ENCODE measurements around the gene IPMK. TPM values are rescaled to one million over a fixed set of nuclear protein-coding genes. Genes with fewer than 3 reads are reported as not detected.

The IPMK gene
- total and polyA plus RNA-seq, 2 donors from 2014 or later: 1.7 to 5.0 TPM

DNA sequence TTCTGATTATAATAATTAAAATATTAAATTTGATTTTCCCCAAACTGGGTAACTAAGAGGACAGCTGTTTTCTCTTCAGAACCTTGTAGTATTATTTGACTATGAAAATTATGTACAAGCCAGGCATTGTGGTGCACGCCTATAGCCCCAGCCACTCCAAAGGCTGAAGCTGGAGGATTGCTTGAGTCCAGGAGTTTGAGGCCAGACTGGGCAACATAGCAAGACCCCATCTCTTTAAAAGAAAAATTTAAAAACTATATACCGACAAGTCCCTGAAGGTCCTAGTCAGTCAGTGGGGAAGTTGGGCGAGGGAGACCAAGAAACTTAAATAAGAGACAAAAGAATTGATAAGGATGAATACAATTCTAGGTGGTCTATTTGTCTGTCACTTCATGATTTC, 40.0 kb upstream of the IPMK start:
- Histone ChIP-seq H3K27me3 (ENCODE audit: control insufficient read depth, insufficient read depth, low read length) (no peaks in the 10 kb centered on the region), H3K36me3 (ENCODE audit: control insufficient read depth in 2 of 3, insufficient read depth in 3 of 3, low read length in 3 of 3) (no peaks in the 10 kb centered on the region), H3K9ac (ENCODE audit: low read length in 3 of 3) (no peak overlapping the region), H3K4me1 (ENCODE audit: control insufficient read depth in 2 of 3, insufficient read depth in 2 of 3, low read depth in 1 of 3, low read length in 3 of 3) (no peaks in the 10 kb centered on the region), H3K27ac (ENCODE audit: low read depth in 2 of 2, low read length in 2 of 2) (no peak overlapping the region), H3K9me3 (ENCODE audit: control insufficient read depth in 2 of 3, insufficient read depth in 1 of 3, low read length in 3 of 3) (no peaks in the 10 kb centered on the region), H3K4me3 (ENCODE audit: low read length in 3 of 3) (no peak overlapping the region)
- no peak for FAIRE-seq
- TF ChIP-seq, protein P1, sequence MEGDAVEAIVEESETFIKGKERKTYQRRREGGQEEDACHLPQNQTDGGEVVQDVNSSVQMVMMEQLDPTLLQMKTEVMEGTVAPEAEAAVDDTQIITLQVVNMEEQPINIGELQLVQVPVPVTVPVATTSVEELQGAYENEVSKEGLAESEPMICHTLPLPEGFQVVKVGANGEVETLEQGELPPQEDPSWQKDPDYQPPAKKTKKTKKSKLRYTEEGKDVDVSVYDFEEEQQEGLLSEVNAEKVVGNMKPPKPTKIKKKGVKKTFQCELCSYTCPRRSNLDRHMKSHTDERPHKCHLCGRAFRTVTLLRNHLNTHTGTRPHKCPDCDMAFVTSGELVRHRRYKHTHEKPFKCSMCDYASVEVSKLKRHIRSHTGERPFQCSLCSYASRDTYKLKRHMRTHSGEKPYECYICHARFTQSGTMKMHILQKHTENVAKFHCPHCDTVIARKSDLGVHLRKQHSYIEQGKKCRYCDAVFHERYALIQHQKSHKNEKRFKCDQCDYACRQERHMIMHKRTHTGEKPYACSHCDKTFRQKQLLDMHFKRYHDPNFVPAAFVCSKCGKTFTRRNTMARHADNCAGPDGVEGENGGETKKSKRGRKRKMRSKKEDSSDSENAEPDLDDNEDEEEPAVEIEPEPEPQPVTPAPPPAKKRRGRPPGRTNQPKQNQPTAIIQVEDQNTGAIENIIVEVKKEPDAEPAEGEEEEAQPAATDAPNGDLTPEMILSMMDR (IDR thresholded peaks at IDR 0.05; ENCODE audit: borderline replicate concordance, extremely low read depth, insufficient read depth): no peak
- intact Hi-C loops (cut with DNase I): no loop called here
- no peak for DNase-seq

DNA sequence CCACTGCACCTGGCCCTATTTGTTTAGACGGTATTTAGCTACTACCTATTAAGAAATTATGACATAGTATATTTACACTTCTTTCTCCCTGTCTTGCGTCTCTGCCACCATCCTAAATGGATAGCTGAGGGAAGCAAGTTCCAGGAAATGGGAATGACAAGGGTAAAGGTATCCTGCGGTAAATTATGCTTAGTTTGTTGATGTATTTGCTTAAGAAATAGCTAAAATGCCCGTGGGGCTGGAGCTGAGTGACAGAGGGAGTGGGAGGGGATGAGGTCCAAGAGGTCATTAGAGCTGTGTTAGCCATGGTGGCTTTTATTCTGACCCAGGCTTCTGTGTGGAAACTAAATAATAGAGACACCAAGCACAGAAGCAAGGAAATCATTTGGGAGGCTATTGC, 38.1 kb upstream of the IPMK start:
- no peaks in the 10 kb centered on the region for H3K36me3 ChIP-seq (ENCODE audit: control insufficient read depth in 2 of 3, insufficient read depth in 3 of 3, low read length in 3 of 3)
- DNase-seq (no peak), FAIRE-seq (no peak)
- no peak overlapping the region for H3K27ac ChIP-seq (ENCODE audit: low read depth in 2 of 2, low read length in 2 of 2)
- H3K4me3 ChIP-seq (ENCODE audit: low read length in 3 of 3): no peak overlapping the region
- H3K4me1 ChIP-seq (ENCODE audit: control insufficient read depth in 2 of 3, insufficient read depth in 2 of 3, low read depth in 1 of 3, low read length in 3 of 3): no peaks in the 10 kb centered on the region
- intact Hi-C loops (cut with DNase I): no loop called here
- H3K9me3 ChIP-seq (ENCODE audit: control insufficient read depth in 2 of 3, insufficient read depth in 1 of 3, low read length in 3 of 3): no peaks in the 10 kb centered on the region
- H3K9ac ChIP-seq (ENCODE audit: low read length in 3 of 3): no peak overlapping the region
- TF ChIP-seq, protein P1 (IDR thresholded peaks at IDR 0.05; ENCODE audit: borderline replicate concordance, extremely low read depth, insufficient read depth): no peak
- no peaks in the 10 kb centered on the region for H3K27me3 ChIP-seq (ENCODE audit: control insufficient read depth, insufficient read depth, low read length)

DNA sequence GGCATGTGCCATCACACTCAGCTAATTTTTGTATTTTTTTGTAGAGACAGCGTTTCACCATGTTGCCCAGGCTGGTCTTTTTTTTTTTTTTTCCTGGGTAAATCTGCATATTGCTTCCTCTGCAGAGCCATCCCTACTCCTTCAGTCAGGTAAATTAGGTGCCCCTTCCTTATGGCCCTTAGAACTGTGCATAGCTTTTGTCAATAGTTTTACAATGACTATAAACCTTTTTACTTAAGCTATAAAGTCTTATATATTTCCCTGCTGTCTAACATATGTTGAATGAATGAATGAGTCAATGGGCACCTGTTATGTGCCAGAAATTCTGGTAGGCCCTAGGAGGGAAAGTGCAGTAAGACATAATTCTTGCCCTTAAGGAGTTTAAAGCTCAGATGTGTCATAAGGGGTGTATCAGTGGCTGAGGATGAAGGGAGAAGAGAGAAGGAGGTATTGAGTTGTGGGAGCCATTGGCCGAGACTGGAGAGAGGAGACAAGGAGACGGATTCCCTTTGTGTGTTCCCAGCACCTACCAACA, 36.5 kb upstream of the IPMK start:
- DNase-seq: no peak

More for the DNA sequence above, 36.5 kb upstream of the IPMK start:
- Histone ChIP-seq H3K27me3 (ENCODE audit: control insufficient read depth, insufficient read depth, low read length) (no peaks in the 10 kb centered on the region), H3K4me3 (ENCODE audit: low read length in 3 of 3) (no peak overlapping the region), H3K9me3 (ENCODE audit: control insufficient read depth in 2 of 3, insufficient read depth in 1 of 3, low read length in 3 of 3) (no peaks in the 10 kb centered on the region), H3K36me3 (ENCODE audit: control insufficient read depth in 2 of 3, insufficient read depth in 3 of 3, low read length in 3 of 3) (no peaks in the 10 kb centered on the region), H3K4me1 (ENCODE audit: control insufficient read depth in 2 of 3, insufficient read depth in 2 of 3, low read depth in 1 of 3, low read length in 3 of 3) (no peaks in the 10 kb centered on the region), H3K27ac (ENCODE audit: low read depth in 2 of 2, low read length in 2 of 2) (no peak overlapping the region), H3K9ac (ENCODE audit: low read length in 3 of 3) (no peak overlapping the region)
- intact Hi-C loops (cut with DNase I): no loop called here
- TF ChIP-seq, protein P1 (IDR thresholded peaks at IDR 0.05; ENCODE audit: borderline replicate concordance, extremely low read depth, insufficient read depth): no peak
- FAIRE-seq: no peak
